ENCODE data around the gene TFF1.

The TFF1 gene

DNA sequence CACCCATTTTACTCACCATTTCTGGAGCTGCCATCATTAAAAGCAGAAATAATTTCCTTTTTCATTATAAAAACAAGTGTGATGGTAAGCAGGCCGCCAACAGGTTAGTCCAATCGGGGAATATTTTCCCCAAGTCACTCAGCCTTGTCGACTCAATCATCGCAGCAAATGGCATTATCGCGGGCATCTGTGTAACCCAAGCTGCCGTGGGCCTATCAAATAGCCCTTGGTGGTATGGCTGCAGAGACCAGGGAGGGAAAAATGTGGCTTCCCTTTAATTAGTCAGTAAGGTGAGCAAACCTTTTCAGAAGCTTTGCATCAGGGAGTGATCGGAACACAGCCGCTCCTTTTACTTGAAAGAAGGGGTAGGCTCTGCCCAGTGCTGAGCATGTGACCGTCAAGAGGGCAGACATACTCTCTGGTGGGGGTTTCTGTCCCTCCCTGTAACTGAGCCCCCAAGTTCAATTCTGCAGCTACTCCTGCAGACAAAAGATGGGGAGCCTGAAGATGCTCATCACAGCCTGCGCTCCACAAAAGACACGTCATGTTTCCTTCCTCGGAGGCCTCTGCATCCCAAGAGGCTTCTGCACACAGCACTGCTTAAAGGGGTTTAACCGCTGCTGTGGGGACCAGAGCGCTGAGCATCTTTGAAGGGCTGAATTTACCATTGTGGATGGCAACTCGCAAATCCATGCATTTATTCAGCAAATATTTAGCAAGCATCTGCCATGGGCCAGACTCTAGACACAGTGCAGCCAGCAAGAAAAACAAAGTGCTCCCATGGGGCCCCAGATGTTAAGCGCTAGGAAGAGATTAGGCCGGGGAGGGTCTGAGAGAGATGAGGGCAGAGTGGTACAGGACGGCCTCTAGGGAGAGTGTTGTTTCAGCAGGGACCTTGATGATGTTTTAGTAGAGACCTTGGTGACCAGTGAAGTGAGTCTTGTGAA, 30.7 kb upstream of the TFF1 start:
- TF ChIP-seq CTCF (IDR thresholded peaks at IDR 0.05): no peak

- TF ChIP-seq CTCF (IDR thresholded peaks at IDR 0.05): no peak
Measured at GRCh38 chr21:42395905-42396651, 29.7 kb upstream of the TFF1 start, which contains the start of gene TMPRSS3. Gene TMPRSS3, minus strand, starts transcription at chr21:42396052. Its CDS starts 635 bp downstream, at chr21:42395417.

DNA sequence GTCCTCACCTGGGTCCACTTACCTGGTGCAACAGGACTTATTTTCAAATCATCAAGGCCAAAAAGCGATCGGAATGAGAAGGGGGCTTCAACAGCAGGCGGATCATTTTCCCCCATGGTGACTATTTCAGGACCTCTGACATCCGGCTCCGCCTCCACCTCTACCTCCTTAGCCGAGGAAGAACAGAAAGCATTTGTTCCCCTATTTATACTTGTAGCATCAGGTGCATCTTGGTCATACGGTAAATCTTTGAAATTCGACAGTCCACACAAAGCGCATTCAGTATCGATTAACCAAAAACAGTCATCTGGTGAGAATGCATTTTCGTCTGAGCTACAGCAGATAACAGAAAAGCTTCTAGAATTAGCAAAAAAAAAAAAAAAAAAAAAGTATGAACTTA, 29.0 kb upstream of the TFF1 start:
- TF ChIP-seq CTCF (IDR thresholded peaks at IDR 0.05): no peak

- no peak for TF ChIP-seq CTCF (IDR thresholded peaks at IDR 0.05)
Measured at GRCh38 chr21:42393443-42393950, 27.2 kb upstream of the TFF1 start.

GRCh38 chr21:42392731-42393442, 26.6 kb upstream of the TFF1 start:
- no peak for TF ChIP-seq CTCF (IDR thresholded peaks at IDR 0.05)

- no peak for TF ChIP-seq CTCF (IDR thresholded peaks at IDR 0.05)
Measured at GRCh38 chr21:42391297-42391696, 25.0 kb upstream of the TFF1 start.

DNA sequence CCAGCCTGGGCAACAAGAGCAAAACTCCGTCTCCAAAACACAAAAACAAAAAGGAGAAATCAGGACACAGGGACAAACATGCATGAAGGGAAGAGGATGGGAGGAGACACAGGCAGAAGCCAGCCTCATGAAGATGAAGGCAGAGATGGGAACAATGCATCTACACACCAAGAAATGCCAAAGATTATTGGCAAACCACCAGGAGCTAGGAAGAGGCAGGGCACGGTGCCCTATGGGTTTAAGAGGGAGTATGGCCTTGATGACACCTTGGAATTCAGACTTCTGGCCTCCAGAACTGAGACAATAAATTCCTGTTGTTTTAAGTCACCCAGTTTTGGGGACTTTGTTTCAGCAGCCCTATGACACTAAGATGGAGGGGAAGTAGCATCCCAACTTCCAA, 24.4 kb upstream of the TFF1 start:
- no peak for TF ChIP-seq CTCF (IDR thresholded peaks at IDR 0.05)

Data from LNCAP (cell line).